ENCODE data around the gene CENPVL1. TPM values are rescaled to one million over a fixed set of nuclear protein-coding genes. Genes with fewer than 3 reads are reported as not detected.

CENPVL1 gene
- total and polyA plus RNA-seq, 12 donors = 0.06 TPM; not detected in 11

- TF ChIP-seq POLR2A (IDR thresholded peaks at IDR 0.05) (no peak), CTCF (IDR thresholded peaks at IDR 0.05) (no peak)
- Histone ChIP-seq H3K4me1 (replicated peaks in 1 of 2) (no peaks in the 10 kb centered on the region), H3K36me3 (replicated peaks in 1 of 2) (no peaks in the 10 kb centered on the region), H3K9me3 (replicated peaks in 1 of 3) (no peaks in the 10 kb centered on the region), H3K27ac (no peak overlapping the region), H3K27me3 (peaks cover 6% of the 10 kb centered on the region), H3K4me3 (no peak overlapping the region)
- intact Hi-C loops (cut with DNase I) = no loop called here
- WGBS, 4 donors = 68 to 77% (median 70%) methylated on average over 4 of the region's 4 CpGs
- DNase-seq = no peak
These were observed 50.3 kb downstream of the CENPVL1 start for GRCh38 chrX:51760657-51761056.

Other genes starting within 250 kb of the CENPVL1 start
- 1 to 10 TPM in 8 of 9 donors, under 1 TPM in 1; 0.12 to 9.7 (median 2.0) TPM for gene NUDT11, start 213.9 kb upstream of the CENPVL1 start, total RNA-seq
- gene NUDT11, start 213.9 kb upstream of the CENPVL1 start, polyA plus RNA-seq = 1 to 10 TPM; 1.2 to 5.0 (median 4.5) TPM
- gene CENPVL3, start 91.6 kb upstream of the CENPVL1 start, total RNA-seq = under 1 TPM in 3 of 9 donors, not detected in 6; 0.21 to 0.50 (median 0.28) TPM
- gene CENPVL3, start 91.6 kb upstream of the CENPVL1 start, polyA plus RNA-seq = under 1 TPM; 0.10 to 0.33 (median 0.32) TPM
- gene CENPVL2, start 27.7 kb upstream of the CENPVL1 start, total RNA-seq = under 1 TPM in 1 of 9 donors, not detected in 8; 0.06 TPM
- gene CENPVL2, start 27.7 kb upstream of the CENPVL1 start, polyA plus RNA-seq = not detected
- 10 to 100 TPM in 6 of 9 donors, 1 to 10 TPM in 3; 5.9 to 14.6 (median 13.7) TPM for gene GSPT2, start 32.9 kb downstream of the CENPVL1 start, total RNA-seq
- gene GSPT2, start 32.9 kb downstream of the CENPVL1 start, polyA plus RNA-seq = 10 to 100 TPM in 1 of 3 donors, 1 to 10 TPM in 2; 2.7 to 18.8 (median 3.0) TPM
- 100 to 1,000 TPM; 201 to 363 (median 268) TPM for gene MAGED1, start 183.1 kb downstream of the CENPVL1 start, total RNA-seq
- gene MAGED1, start 183.1 kb downstream of the CENPVL1 start, polyA plus RNA-seq = 100 to 1,000 TPM in 1 of 3 donors, 10 to 100 TPM in 2; 47.9 to 333 (median 78.8) TPM

All from adrenal gland (tissue), 12 donors.